Kidney (tissue), 22 donors: ENCODE results near the gene NFIA. TPM values are rescaled to one million over a fixed set of nuclear protein-coding genes. Genes with fewer than 3 reads are reported as not detected.

Experiments used
- DNase-seq, 5 donors: peaks; one replicate each; pipeline ENCODE4 v3.0.0-alpha.2; 2013 to 2020
- FAIRE-seq: peaks from 2 replicates; lab custom pipeline; 2012; peaks lifted over from hg19 to GRCh38; lab: Jason Lieb, UNC
- H3K27ac ChIP-seq, 2 donors: one replicate each; pipeline ENCODE4 v1.7.0; 2013; ENCODE audit warnings: low read depth in 2 of 2, low read length in 2 of 2, inconsistent platforms in 1 of 2
- H3K27me3 ChIP-seq: one replicate; pipeline ENCODE4 v1.7.1; 2013; ENCODE audit warnings: low read length, inconsistent platforms; ENCODE audit not compliant: control insufficient read depth, insufficient read depth
- H3K36me3 ChIP-seq, 3 donors: one replicate each; pipeline versions ENCODE4 v1.7.0 to v1.7.1; 2013; ENCODE audit warnings: low read length in 3 of 3, control low read depth in 1 of 3, inconsistent platforms in 1 of 3; ENCODE audit not compliant: insufficient read depth in 3 of 3, control insufficient read depth in 2 of 3
- H3K4me1 ChIP-seq, 3 donors: one replicate each; pipeline versions ENCODE4 v1.7.0 to v1.7.1; 2013; ENCODE audit warnings: low read length in 3 of 3, inconsistent platforms in 1 of 3, low read depth in 1 of 3; ENCODE audit not compliant: control insufficient read depth in 2 of 3, insufficient read depth in 2 of 3
- H3K4me3 ChIP-seq, 3 donors: one replicate each; pipeline versions ENCODE4 v1.7.0 to v1.8.1; 2013; ENCODE audit warnings: low read length in 3 of 3, control low read depth in 1 of 3, inconsistent platforms in 1 of 3
- H3K9ac ChIP-seq, 3 donors: one replicate each; pipeline versions ENCODE4 v1.7.0 to v1.7.1; 2013; ENCODE audit warnings: low read length in 3 of 3, control low read depth in 1 of 3, inconsistent platforms in 1 of 3
- H3K9me3 ChIP-seq, 3 donors: one replicate each; pipeline versions ENCODE4 v1.7.0 to v1.7.1; 2013; ENCODE audit warnings: low read length in 3 of 3, control low read depth in 1 of 3, inconsistent platforms in 1 of 3; ENCODE audit not compliant: control insufficient read depth in 2 of 3, insufficient read depth in 1 of 3
- CTCF ChIP-seq: IDR thresholded peaks from 3 replicates; pipeline ENCODE4 v1.5.1; 2012; ENCODE audit warnings: mild to moderate bottlenecking, moderate library complexity, borderline replicate concordance; ENCODE audit not compliant: insufficient read depth; ENCODE audit errors: extremely low read depth
- intact Hi-C: fragments of 100-400 bp; cut with DNase I; formaldehyde crosslinking; loops from one replicate; pipeline ENCODE4 v1.11.1; 2022
- long read RNA-seq, 10 donors: library from polyadenylated mRNA in 1 of 10; unstranded in 1 of 10; transcript quantifications; one replicate each; pipeline ENCODE4 v2.0.0 and lab custom pipeline, GENCODE V29; 2021 to 2026
- polyA plus RNA-seq: library from polyadenylated mRNA; stranded (reverse); fragments of 350-450 nt; fragmentation: Illumina TruSeq; extraction: RNeasy Lipid Tissue Mini Kit (QIAGEN cat#74804); gene quantifications from one replicate; pipeline ENCODE4 v1.2.3, GENCODE V29; 2014; ENCODE audit warnings: low read depth, low replicate concordance; ENCODE audit not compliant: insufficient read depth
- total RNA-seq: library from RNA; stranded (reverse); fragmentation: NEBNext Ultra II Directional; extraction: Animal tissue kit (Norgen Biotek cat#: 25700); gene quantifications from one replicate; pipeline ENCODE4 v1.2.1, GENCODE V29; 2021
- donor health status: control.
- donor health status: control.
- donor health status: control.
- donor health status: control.
- donor health status: control.
- donor health status: DM: yes; HTN: yes; CAD: no.
- donor health status: Normal renal cell carcinoma (clear cell type).

NFIA gene
- total RNA-seq (87.5 TPM), polyA plus RNA-seq (4.8 TPM)
- long read RNA-seq, donor 1 = 0 reads
- long read RNA-seq, donor 2, full-length matches to known transcripts = 4 of 4 reads
- long read RNA-seq, donor 2, partial matches to known transcripts = 0 of 4 reads
- long read RNA-seq, donor 2, other reads (novel, unspliced or antisense) = 0 of 4 reads
- long read RNA-seq, donor 3, full-length matches to known transcripts = 1 of 1 reads
- long read RNA-seq, donor 3, partial matches to known transcripts = 0 of 1 reads
- long read RNA-seq, donor 3, other reads (novel, unspliced or antisense) = 0 of 1 reads
- long read RNA-seq, donor 4, full-length matches to known transcripts = 2 of 2 reads
- long read RNA-seq, donor 4, partial matches to known transcripts = 0 of 2 reads
- long read RNA-seq, donor 4, other reads (novel, unspliced or antisense) = 0 of 2 reads
- long read RNA-seq, donor 5 = 0 reads
- long read RNA-seq, donor 6, full-length matches to known transcripts = 4 of 4 reads
- long read RNA-seq, donor 6, partial matches to known transcripts = 0 of 4 reads
- long read RNA-seq, donor 6, other reads (novel, unspliced or antisense) = 0 of 4 reads
- long read RNA-seq, donor 7, full-length matches to known transcripts = 42 of 79 reads
- long read RNA-seq, donor 7, partial matches to known transcripts = 13 of 79 reads
- long read RNA-seq, donor 7, other reads (novel, unspliced or antisense) = 24 of 79 reads
- long read RNA-seq, donor 8, partial matches to known transcripts = 0 of 2 reads
- long read RNA-seq, donor 8, other reads (novel, unspliced or antisense) = 0 of 2 reads
- long read RNA-seq, donor 9, full-length matches to known transcripts = 3 of 3 reads
- long read RNA-seq, donor 9, partial matches to known transcripts = 0 of 3 reads
- long read RNA-seq, donor 9, other reads (novel, unspliced or antisense) = 0 of 3 reads
- long read RNA-seq, donor 10, full-length matches to known transcripts = 1 of 1 reads
- long read RNA-seq, donor 10, partial matches to known transcripts = 0 of 1 reads
- long read RNA-seq, donor 10, other reads (novel, unspliced or antisense) = 0 of 1 reads

DNA sequence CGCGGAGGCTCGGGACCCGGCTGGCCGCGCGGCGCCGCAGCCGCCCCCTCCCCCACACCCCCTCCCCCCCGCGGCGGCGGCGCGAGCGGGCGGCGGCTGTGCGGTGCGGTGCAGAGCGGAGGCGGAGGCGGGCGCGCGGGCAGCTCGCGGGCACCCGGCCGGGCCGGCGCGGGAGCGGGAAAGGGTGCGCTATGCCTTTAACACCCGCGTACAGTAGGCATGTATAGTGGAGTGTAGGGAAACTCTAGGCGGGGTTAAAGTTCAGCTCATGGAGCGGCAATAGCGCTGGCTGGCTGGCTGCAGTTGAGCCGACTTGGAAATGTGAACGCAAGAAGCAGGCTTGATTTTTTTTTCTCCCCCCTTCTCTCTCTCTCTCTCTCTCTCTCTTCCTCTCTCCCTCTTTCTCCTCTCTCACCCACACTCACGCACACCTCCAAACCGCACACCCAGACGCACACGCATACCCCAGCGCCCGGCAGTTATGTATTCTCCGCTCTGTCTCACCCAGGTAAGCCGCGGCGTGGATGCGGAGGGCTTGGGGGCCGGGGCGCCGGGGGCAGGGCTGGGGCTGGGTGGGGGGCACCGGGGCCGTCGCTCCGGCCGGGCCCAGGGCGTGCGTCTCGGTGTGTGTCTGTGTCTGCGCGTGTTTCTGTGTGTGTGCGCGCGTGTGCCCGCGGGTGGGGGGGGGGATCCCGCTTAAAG, at the start of gene NFIA:
TSS of gene NFIA (plus strand) at position 251 of the 702 bp plus-strand sequence.
- DNase-seq (peak; percentile 76 to 89 (median 80)), FAIRE-seq (no peak)
- peak within 1 kb of the TSS; percentile 82 to 95 (median 82) for H3K4me3 ChIP-seq
- no peak for TF ChIP-seq CTCF
- H3K9ac ChIP-seq = peak within 1 kb of the TSS; percentile 76 to 83 (median 80)
- no peaks in the 10 kb centered on the region for H3K36me3 ChIP-seq
- no peaks in the 10 kb centered on the region for H3K27me3 ChIP-seq
- peak within 1 kb of the TSS; percentile 79 to 87 for H3K27ac ChIP-seq
- intact Hi-C loops = no loop called here
- H3K4me1 ChIP-seq = peaks cover 0 to 28% (median 13%) of the 10 kb centered on the region in 3 donors
- no peaks in the 10 kb centered on the region for H3K9me3 ChIP-seq

DNA sequence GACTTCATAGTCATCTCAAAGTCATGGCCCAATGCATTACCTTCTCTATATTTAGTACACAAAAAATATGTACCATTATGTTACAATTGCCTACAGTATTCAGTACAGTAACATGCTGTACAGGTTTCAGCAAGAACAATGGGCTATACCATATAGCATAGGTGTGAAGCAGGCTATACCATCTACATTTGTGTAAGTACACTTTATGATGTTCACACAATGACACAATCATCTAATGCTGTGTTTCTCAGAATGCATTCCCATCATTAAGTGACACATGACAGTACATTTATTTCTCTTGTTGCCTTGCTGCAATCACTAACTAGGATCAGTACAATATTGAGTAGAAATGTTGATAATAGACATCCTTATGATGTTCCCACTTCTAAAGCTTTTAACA, 46.5 kb upstream of the NFIA start:
- H3K4me1 ChIP-seq = no peaks in the 10 kb centered on the region
- H3K27ac ChIP-seq = no peak overlapping the region
- H3K27me3 ChIP-seq = no peaks in the 10 kb centered on the region
- no peak for TF ChIP-seq CTCF
- H3K9me3 ChIP-seq = no peaks in the 10 kb centered on the region
- DNase-seq (no peak), FAIRE-seq (no peak)
- H3K9ac ChIP-seq = no peak overlapping the region
- H3K36me3 ChIP-seq = no peaks in the 10 kb centered on the region
- intact Hi-C loops = no loop called here
- no peak overlapping the region for H3K4me3 ChIP-seq

DNA sequence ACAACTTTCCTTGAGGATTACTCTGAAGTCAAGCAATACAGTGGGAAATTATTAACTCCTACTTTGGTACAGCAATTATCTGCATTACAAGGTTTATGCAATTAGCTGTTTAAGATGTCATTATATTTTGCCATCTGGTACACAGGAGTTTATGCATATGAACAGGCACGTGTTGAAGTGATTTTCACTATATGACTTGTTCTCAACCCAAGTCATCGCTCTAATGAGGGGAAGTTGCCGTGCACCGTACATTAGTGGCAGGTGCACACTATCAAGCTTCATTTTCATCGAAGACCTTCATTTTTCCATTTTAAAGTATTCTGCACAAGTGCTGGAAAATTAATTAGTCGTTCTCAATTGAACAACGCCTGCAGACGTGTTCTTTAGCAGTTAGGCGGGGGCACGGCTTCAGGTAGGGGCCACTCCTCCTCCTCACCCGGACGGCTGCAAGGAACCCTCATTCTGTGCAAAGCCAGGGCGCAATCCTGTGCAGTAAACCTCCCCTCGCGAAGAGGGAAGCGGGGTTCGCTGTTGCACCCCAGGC, 39.8 kb upstream of the NFIA start:
- H3K27ac ChIP-seq = no peak overlapping the region
- peak overlapping the region in 2 of 3 donors; percentile 39 to 57 for H3K4me3 ChIP-seq
- H3K36me3 ChIP-seq = no peaks in the 10 kb centered on the region
- H3K9ac ChIP-seq = peak overlapping the region in 1 of 3 donors; percentile 55
- peak in 1 of 5 donors; percentile 3 for DNase-seq
- H3K9me3 ChIP-seq = no peaks in the 10 kb centered on the region
- no peak for TF ChIP-seq CTCF
- H3K27me3 ChIP-seq = peaks cover 2% of the 10 kb centered on the region
- H3K4me1 ChIP-seq = no peaks in the 10 kb centered on the region
- intact Hi-C loops = no loop called here
- FAIRE-seq = no peak
